Retinal pigment epithelial cell (primary cell): ENCODE results near the gene ABCC1.
A peak's percentile ranks its signal among the peaks of the same experiment; 100 is the strongest.
"Not testable (repeated sequence)": the region's sequence is repeated elsewhere in the genome, so short reads cannot be mapped to it uniquely, and the experiment has no call there.

Experiments
- DNase-seq: peaks from one replicate; pipeline ENCODE4 v3.0.0-alpha.2; 2010; ENCODE audit warnings: low read depth
- H3K4me3 ChIP-seq: 2 replicates; pipeline ENCODE4 v1.5.1; 2011; ENCODE audit warnings: mild to moderate bottlenecking, low read length, control low read depth, moderate library complexity
- TF ChIP-seq, protein P1 (sequence below): conservative IDR thresholded peaks from 2 replicates; pipeline ENCODE4 v1.5.1; 2011; ENCODE audit warnings: low read depth, low read length, control low read depth, inconsistent platforms

ABCC1 gene

DNA sequence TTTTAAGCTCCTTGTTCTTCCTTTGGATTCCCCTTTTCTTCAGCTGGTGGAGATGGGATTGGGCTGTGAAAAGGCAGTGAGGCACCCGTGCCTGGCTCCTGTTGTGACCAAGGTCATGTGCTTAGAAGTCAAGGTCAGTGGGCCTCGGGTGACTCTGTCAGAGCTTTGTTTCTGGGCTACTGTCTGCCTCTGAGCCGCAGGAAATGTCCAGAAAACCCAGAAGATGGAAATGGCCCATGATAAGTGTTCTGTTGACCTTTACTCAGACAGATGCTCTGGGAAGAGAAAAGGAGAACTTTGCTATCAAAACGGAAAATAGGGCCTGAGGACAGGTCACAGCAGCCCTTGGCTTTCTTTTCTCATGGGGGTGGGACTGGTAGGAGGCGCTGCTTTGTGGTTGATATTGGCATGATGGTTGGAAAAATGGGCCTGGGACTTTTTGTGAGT lies 2.9 kb downstream of the ABCC1 start:
- H3K4me3 ChIP-seq, result peak overlapping the region; percentile 94
- no peak for DNase-seq
- TF ChIP-seq, protein P1, sequence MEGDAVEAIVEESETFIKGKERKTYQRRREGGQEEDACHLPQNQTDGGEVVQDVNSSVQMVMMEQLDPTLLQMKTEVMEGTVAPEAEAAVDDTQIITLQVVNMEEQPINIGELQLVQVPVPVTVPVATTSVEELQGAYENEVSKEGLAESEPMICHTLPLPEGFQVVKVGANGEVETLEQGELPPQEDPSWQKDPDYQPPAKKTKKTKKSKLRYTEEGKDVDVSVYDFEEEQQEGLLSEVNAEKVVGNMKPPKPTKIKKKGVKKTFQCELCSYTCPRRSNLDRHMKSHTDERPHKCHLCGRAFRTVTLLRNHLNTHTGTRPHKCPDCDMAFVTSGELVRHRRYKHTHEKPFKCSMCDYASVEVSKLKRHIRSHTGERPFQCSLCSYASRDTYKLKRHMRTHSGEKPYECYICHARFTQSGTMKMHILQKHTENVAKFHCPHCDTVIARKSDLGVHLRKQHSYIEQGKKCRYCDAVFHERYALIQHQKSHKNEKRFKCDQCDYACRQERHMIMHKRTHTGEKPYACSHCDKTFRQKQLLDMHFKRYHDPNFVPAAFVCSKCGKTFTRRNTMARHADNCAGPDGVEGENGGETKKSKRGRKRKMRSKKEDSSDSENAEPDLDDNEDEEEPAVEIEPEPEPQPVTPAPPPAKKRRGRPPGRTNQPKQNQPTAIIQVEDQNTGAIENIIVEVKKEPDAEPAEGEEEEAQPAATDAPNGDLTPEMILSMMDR, result no peak

DNA sequence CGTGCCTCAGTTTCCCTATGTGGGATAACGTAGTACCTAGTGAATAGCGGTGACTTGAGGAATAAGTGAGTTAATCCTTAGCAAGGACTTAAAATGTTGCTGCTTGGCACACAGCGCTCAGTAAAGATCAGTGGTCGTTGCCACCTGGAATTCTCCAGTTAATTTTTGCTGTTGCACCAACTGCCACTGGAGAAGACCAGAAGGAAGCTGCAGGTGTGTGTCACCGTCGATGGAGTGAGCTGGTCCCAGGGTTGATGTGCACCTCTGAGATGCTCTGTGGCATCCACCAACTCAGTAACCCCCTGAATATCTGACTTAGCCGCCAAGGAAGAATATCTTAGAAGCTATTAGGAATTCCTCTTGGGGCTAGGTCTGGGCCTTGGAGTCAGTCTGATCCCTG lies 4.1 kb downstream of the ABCC1 start:
- no peak for DNase-seq
- no peak overlapping the region for H3K4me3 ChIP-seq
- TF ChIP-seq, protein P1, result no peak

DNA sequence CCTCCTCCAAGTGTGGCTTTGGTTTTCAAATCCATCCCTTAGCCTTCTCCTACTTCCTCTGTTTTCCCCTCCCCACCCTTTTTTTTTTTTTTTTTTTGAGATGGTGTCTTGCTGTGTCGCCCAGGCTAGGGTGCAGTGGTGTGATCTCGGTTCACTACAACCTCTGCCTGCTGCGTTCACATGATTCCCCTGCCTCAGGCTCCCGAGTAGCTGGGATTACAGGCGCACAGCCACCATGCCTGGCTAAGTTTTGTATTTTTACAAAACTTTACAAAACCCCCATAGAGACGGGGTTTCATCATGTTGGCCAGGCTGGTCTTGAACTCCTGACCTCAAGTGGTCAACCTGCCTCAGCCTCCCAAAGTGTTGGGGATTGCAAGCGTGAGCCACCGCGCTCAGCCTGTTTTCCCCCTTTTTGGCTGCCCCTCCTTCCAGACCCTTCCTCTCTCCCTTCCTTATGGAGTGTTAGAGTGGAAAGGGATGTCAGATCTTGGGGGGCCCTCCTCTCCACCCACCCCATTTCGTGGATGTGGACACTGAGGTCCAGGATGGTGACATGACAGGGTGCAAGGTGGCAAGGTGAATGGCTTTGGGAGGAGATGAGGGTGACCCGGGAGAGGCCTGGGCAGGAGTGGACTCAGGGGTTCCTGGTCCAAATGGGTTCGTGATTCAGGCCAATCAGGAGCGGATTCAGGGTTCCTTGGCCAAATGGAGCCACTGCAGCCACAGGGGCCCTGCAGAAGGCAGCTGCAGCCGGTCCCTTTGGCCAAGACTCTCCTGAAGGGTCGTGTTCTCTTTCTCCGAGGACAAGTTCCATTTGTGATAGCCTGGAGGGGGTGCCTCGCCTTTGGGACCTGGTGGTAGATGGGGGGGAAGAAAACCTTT lies 4.8 kb downstream of the ABCC1 start:
- TF ChIP-seq, protein P1, result no peak
- DNase-seq, result no peak
- H3K4me3 ChIP-seq, result no peak overlapping the region

DNA sequence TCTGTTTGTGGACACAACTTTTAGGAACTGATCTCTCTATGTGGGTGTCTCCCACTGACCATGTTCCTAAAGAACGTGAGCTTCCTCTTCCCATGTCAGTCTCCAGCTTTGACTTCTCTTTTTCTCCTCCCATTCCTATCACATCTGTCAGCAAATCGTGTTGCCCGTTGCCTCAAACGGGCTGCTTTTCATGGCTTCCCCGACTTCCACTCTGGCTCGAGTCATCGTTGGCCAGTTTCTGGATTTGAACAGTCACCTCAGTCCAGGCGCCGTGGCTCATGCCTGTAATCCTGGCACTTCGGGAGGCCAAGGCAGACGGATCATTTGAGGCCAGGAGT lies 5.4 kb downstream of the ABCC1 start:
- DNase-seq, result no peak
- no peak overlapping the region for H3K4me3 ChIP-seq

DNA sequence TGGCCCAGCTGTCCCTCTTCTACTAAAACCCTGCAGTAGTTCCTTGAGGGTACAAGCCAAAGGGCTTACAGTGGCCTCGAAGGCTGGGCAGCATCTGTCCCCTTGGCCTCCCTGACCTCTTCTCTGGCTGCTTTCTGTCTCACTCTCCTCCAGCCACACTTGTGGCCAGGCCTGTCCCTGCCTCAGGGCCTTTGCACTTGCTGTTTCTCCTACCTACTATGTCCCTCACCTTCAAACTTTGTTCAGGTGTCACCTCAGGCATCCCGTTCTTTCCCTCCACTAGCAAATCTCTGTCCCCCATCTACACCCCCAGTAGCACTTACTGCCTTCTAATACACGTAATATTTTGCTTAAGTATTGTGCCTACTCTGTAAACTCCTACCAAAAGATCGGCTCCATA lies 6.0 kb downstream of the ABCC1 start:
- no peak overlapping the region for H3K4me3 ChIP-seq
- TF ChIP-seq, protein P1, result no peak
- no peak for DNase-seq

More for the DNA sequence above, 5.4 kb downstream of the ABCC1 start:
- TF ChIP-seq, protein P1, result no peak

DNA sequence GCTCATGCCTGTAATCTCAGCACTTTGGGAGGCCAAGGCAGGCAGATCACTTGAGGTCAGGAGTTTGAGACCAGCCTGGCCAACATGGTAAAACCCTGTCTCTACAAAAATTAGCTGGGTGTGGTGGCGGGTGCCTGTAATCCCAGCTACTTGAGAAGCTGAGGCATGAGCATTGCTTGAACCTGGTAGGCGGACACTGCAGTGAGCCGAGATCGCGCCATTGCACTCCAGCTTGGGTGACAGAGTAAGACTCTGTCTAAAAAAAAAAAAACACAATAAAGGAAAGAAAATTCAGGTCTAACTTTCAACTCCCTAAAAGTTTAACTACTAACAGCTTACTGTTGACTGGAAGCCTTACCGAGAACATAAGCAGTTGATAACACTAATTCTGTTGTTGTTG lies 6.7 kb downstream of the ABCC1 start:
- DNase-seq, result not testable (repeated sequence)

DNA sequence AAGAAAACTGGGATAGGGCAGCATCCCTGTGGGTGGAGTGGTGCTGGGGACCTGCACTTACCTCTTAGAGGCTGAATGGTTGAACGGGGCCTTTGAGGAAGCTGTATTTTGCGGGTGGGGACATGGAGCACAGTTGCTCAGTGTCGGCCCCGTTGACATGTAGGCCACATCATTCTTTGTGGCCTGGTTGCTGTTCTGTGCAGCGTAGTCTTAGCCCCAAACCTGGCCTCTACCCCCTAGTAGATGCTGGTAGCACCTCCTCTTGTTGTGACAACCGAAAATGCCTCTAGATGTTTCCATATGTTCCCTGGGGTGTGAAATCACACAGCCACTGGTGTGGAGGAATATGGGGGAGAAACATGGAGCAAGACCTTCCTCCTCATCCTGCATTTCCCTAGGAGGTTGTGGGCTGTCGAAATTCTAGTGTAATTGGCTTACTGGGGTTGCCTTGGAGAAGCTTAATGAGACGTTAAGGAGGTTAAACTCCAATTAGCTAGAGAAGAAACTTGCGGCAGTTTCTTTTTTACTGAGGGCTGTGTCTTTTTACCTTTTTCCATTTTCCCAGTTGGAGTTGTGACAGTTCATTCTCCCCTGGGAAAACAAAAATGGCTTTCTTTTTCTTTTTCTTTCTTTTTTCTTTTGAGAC lies 9.4 kb downstream of the ABCC1 start:
- DNase-seq, result peak; percentile 52
- TF ChIP-seq, protein P1, result no peak
- H3K4me3 ChIP-seq, result no peak overlapping the region

More for the DNA sequence above, 6.7 kb downstream of the ABCC1 start:
- H3K4me3 ChIP-seq, result not testable (repeated sequence)
